BLaER1 (cell line): ENCODE measurements around the gene MAML3.

Source experiments
- H3K27ac ChIP-seq: shearing (Covaris generic); formaldehyde crosslinking; 2 replicates; pipeline ENCODE4 v1.8.1; 2022
- H3K27me3 ChIP-seq: shearing (Covaris generic); formaldehyde crosslinking; 2 replicates; pipeline ENCODE4 v1.8.1; 2022
- H3K36me3 ChIP-seq: shearing (Covaris generic); formaldehyde crosslinking; 2 replicates; pipeline ENCODE4 v1.8.1; 2022
- H3K4me1 ChIP-seq: shearing (Covaris generic); formaldehyde crosslinking; 2 replicates; pipeline ENCODE4 v1.8.1; 2022
- H3K4me2 ChIP-seq: shearing (Covaris generic); formaldehyde crosslinking; 2 replicates; pipeline ENCODE4 v1.8.1; 2022
- H3K4me3 ChIP-seq: shearing (Covaris generic); formaldehyde crosslinking; 2 replicates; pipeline ENCODE4 v1.8.1; 2022
- H3K9ac ChIP-seq: shearing (Covaris generic); formaldehyde crosslinking; 2 replicates; pipeline ENCODE4 v1.8.1; 2022
- H3K9me3 ChIP-seq: shearing (Covaris generic); formaldehyde crosslinking; 2 replicates; pipeline ENCODE4 v1.8.1; 2022
- H4K20me1 ChIP-seq: shearing (Covaris generic); formaldehyde crosslinking; 2 replicates; pipeline ENCODE4 v1.8.1; 2022
- Cebpa-rat ChIP-seq: shearing (Covaris generic); IDR thresholded peaks from 2 replicates; pipeline ENCODE4 v1.8.1; 2022

MAML3 gene

DNA sequence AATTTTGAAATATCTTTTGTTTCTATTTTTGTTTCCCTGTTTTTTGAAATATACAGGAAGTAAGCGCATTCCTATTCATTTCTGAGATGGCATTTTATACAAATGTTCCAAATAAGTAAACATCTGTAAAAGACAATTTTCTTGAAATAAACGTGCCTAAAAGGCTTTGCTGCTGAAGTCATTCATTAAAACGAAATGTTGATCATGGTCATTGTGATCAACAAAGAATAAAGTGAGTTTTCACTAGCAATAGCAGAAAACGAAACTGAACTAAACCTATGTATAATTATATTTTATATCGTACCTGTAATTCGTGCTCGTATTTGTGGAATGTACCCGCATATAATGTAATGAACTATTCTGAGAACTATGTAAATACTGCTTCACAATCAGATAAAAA lies 267.2 kb downstream of the MAML3 start:
- no peaks in the 10 kb centered on the region for H3K4me1 ChIP-seq
- H3K9me3 ChIP-seq = no peaks in the 10 kb centered on the region
- peaks cover 19% of the 10 kb centered on the region; the same call in 1 of the 2 replicates for H4K20me1 ChIP-seq
- H3K36me3 ChIP-seq = peaks cover 36% of the 10 kb centered on the region
- H3K4me2 ChIP-seq = no peak overlapping the region
- TF ChIP-seq Cebpa-rat = no peak
- no peak overlapping the region for H3K27ac ChIP-seq
- H3K9ac ChIP-seq = no peak overlapping the region
- H3K27me3 ChIP-seq = no peaks in the 10 kb centered on the region
- no peak overlapping the region for H3K4me3 ChIP-seq

DNA sequence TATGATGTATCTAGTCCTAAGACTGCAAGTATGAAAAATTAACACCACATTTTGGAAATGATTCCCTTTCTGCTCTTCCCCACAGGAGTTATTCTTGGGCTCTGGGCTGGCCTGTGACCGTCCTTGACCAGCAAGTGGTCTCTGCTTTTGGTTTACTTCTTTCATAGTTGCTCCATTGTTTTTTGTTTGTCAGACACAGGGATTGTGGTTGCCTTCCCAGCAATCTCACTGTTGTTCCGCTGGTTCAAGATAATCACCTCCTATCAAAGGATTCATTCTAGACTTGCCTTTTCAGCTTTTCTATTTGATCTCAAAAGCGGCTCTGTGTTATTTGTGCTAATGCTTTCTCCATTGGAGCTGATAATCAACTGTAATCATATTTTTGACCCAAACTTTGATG lies 269.5 kb downstream of the MAML3 start:
- Histone ChIP-seq H3K4me3 (no peak overlapping the region), H3K4me2 (no peak overlapping the region), H3K9ac (no peak overlapping the region), H3K4me1 (no peaks in the 10 kb centered on the region), H3K27me3 (no peaks in the 10 kb centered on the region), H3K9me3 (no peaks in the 10 kb centered on the region), H3K36me3 (peaks cover 31% of the 10 kb centered on the region), H3K27ac (no peak overlapping the region), H4K20me1 (peaks cover 20% of the 10 kb centered on the region)
- no peak for TF ChIP-seq Cebpa-rat

DNA sequence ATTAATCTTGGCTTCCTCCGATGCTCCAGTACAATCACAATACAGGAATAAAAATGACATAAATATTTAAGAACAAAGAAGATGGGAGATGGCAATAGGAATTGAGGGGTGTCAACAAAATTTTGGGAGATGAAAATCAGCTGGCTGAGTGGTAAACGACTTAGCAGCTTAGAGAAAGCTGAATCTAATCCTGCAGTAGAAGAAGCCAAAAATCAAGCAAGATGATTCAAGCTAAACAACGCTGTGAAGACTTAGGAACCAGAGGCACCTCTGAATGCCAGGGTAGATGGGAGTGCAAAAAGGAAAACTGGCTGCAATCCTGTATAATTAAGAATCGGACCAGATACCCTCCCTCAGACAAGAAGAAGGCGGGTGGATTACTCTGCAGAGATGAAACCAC lies 273.1 kb downstream of the MAML3 start:
- H4K20me1 ChIP-seq = peaks cover 14% of the 10 kb centered on the region
- TF ChIP-seq Cebpa-rat = no peak
- no peaks in the 10 kb centered on the region for H3K9me3 ChIP-seq
- peaks cover 18% of the 10 kb centered on the region; the same call in 1 of the 2 replicates for H3K36me3 ChIP-seq
- H3K4me1 ChIP-seq = no peaks in the 10 kb centered on the region
- H3K4me2 ChIP-seq = no peak overlapping the region
- no peak overlapping the region for H3K4me3 ChIP-seq
- no peak overlapping the region for H3K27ac ChIP-seq
- H3K9ac ChIP-seq = no peak overlapping the region
- no peaks in the 10 kb centered on the region for H3K27me3 ChIP-seq

DNA sequence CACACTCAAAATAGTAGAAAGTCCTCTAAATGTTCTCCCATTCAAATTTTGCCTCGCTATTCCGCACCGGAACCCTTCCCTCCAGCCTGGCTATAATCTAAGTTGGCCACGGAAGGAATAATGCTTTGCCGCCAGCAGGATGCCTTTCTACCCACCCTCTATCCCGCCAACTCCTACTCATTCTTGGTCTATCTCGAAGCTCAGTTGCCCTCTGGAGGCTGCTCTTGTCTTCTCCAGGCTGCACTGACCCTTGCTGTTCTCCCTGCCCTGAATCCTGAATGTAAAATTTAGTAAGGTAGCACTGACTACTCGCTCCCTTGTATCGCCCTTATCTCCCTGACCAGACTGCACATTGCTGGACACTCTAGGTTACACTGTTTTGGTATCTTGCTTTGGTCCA lies 275.9 kb downstream of the MAML3 start:
- TF ChIP-seq Cebpa-rat = no peak
- Histone ChIP-seq H3K9ac (no peak overlapping the region), H3K36me3 (peaks cover 31% of the 10 kb centered on the region), H3K27ac (no peak overlapping the region), H3K27me3 (no peaks in the 10 kb centered on the region), H4K20me1 (peaks cover 14% of the 10 kb centered on the region), H3K4me2 (no peak overlapping the region), H3K9me3 (peaks cover 4% of the 10 kb centered on the region; the same call in 1 of the 2 replicates), H3K4me3 (no peak overlapping the region), H3K4me1 (no peaks in the 10 kb centered on the region)

DNA sequence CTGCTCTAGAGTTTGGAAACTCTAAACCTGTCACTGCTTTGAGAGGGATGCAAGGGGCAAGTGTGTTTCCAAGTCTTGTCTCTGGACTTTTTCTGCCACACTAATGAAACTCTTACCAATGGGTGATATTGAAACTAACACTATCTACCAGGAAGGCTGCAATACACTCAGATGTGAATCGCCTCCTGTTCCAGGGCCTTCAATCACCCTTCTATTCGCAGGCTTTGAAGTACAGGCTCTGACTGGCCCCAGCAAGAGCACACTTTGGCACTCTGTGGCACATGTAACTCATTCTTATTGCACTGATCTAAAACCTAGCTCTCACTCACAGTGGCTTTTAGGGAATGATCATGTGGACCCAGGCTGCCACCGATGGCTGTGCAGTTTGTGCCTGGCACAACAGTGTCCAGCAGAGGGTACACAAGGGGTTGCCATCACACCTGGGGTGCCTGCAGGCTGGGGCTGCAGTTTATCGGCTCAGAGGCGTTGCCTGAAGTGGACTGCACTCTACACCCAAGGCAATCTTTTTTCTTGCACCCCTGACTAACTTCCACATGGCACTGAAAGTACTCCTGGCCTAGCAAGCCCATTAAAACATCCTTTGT lies 277.5 kb downstream of the MAML3 start:
- H3K27me3 ChIP-seq = no peaks in the 10 kb centered on the region
- peaks cover 21% of the 10 kb centered on the region for H3K36me3 ChIP-seq
- no peak overlapping the region for H3K27ac ChIP-seq
- TF ChIP-seq Cebpa-rat = no peak
- H4K20me1 ChIP-seq = peaks cover 14% of the 10 kb centered on the region
- no peak overlapping the region for H3K9ac ChIP-seq
- H3K4me2 ChIP-seq = no peak overlapping the region
- H3K9me3 ChIP-seq = peaks cover 4% of the 10 kb centered on the region; the same call in 1 of the 2 replicates
- H3K4me1 ChIP-seq = no peaks in the 10 kb centered on the region
- no peak overlapping the region for H3K4me3 ChIP-seq

DNA sequence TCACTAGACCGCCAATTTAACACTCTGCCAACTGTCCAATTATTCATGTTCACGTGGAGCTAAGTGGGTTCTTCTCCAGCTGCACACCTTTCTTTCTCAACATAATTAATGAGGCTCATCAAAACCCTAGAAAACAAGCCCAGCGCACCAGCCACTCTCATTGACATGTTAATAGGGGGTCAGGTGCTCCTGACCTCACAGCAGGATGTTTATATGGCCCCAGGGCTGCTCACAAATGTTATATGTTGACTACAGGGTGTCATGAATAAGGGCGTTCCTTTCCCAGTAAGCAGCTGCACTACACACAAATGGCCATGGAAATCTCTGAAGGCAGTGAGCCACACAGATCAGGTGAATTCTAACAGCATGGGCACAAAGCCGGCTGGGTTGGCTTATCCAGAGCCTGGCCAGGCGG lies 278.6 kb downstream of the MAML3 start:
- Histone ChIP-seq H3K4me3 (no peak overlapping the region), H4K20me1 (peaks cover 6% of the 10 kb centered on the region), H3K27ac (no peak overlapping the region), H3K4me1 (no peaks in the 10 kb centered on the region), H3K27me3 (no peaks in the 10 kb centered on the region), H3K9ac (no peak overlapping the region), H3K4me2 (no peak overlapping the region), H3K9me3 (peaks cover 4% of the 10 kb centered on the region; the same call in 1 of the 2 replicates), H3K36me3 (peaks cover 14% of the 10 kb centered on the region)
- no peak for TF ChIP-seq Cebpa-rat

DNA sequence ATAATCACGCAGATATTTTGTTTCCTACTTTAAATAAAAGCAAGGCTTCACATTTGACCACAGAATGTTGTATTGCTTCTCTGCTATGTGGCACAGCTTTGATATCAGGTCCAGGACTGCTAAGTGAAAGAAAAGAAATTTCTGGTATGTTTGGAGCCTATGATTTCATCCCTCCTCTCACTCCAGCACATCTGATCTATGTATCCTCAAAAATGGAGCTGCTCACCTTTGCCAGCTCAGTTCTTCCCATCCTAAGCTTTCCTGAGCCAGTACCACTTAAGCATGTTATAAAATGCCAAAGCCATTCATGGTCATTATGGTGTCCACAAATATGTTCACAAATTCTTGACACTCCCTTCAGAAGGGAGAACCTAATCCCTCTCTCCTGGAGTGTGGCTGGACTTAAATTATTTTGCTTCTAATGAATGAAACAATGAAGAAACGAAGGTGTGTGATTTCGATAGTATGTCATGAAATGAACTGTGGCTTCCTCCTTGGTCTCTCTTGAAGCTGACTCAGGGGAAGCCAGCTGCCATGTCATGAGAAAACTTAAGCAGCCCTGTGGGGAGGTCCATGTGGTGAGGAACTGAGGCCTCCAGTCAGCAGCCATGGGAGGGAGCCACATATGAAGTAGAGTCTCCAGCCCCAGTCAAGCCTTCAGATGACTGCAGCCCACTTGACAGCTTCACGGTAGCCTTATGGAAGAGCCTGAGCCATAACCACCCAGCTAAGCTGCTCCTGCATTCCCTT lies 280.7 kb downstream of the MAML3 start:
- Histone ChIP-seq H4K20me1 (peaks cover 6% of the 10 kb centered on the region), H3K9me3 (peaks cover 4% of the 10 kb centered on the region; the same call in 1 of the 2 replicates), H3K36me3 (peaks cover 14% of the 10 kb centered on the region), H3K27ac (no peak overlapping the region), H3K27me3 (no peaks in the 10 kb centered on the region), H3K9ac (no peak overlapping the region), H3K4me1 (no peaks in the 10 kb centered on the region), H3K4me2 (no peak overlapping the region), H3K4me3 (no peak overlapping the region)
- TF ChIP-seq Cebpa-rat = no peak

DNA sequence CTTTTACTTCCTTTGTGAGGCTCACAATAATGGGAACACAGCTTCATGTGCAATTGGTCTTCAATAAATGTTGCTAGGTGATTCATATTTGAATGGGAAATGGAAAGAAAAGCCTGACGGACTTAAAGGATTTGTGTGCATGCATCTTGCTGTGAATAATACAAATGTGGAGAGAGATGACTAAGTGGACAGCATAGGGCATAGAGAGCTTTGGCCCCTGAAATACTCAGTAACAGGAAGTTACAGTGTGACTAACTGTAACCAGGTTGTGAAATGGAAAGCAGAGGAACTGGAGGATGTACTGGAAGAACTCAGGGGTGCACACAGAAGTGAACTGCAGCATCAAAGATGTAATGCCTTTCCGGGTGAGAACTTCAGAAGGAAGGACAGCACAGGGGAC lies 281.7 kb downstream of the MAML3 start:
- no peak overlapping the region for H3K27ac ChIP-seq
- H3K9ac ChIP-seq = no peak overlapping the region
- H4K20me1 ChIP-seq = peaks cover 6% of the 10 kb centered on the region
- peaks cover 4% of the 10 kb centered on the region; the same call in 1 of the 2 replicates for H3K9me3 ChIP-seq
- no peaks in the 10 kb centered on the region for H3K27me3 ChIP-seq
- H3K4me2 ChIP-seq = no peak overlapping the region
- H3K4me1 ChIP-seq = no peaks in the 10 kb centered on the region
- TF ChIP-seq Cebpa-rat = no peak
- H3K4me3 ChIP-seq = no peak overlapping the region
- peaks cover 14% of the 10 kb centered on the region for H3K36me3 ChIP-seq

DNA sequence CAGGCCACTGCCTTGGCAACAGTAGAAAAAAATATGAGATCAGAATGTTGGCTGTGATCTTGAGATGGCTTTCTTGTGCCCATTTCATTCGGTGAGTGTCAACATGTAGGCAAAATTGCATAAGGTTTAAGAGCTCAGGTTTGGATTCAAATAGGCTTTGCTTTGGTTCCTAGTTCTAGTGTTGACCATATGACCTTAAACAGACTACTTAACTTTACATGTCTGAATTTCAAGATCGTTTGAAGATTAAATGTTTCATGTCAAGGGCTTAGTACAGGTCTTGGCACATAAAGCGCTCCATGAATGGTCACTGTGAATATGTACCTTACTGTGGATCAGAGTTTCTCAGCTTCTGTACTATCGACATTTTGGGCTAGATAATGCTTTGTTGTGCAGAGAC lies 284.2 kb downstream of the MAML3 start:
- Histone ChIP-seq H4K20me1 (no peaks in the 10 kb centered on the region), H3K9me3 (peaks cover 4% of the 10 kb centered on the region; the same call in 1 of the 2 replicates), H3K27me3 (no peaks in the 10 kb centered on the region), H3K4me3 (no peak overlapping the region), H3K27ac (no peak overlapping the region), H3K9ac (no peak overlapping the region), H3K4me1 (no peaks in the 10 kb centered on the region), H3K4me2 (no peak overlapping the region), H3K36me3 (peaks cover 7% of the 10 kb centered on the region)
- no peak for TF ChIP-seq Cebpa-rat

DNA sequence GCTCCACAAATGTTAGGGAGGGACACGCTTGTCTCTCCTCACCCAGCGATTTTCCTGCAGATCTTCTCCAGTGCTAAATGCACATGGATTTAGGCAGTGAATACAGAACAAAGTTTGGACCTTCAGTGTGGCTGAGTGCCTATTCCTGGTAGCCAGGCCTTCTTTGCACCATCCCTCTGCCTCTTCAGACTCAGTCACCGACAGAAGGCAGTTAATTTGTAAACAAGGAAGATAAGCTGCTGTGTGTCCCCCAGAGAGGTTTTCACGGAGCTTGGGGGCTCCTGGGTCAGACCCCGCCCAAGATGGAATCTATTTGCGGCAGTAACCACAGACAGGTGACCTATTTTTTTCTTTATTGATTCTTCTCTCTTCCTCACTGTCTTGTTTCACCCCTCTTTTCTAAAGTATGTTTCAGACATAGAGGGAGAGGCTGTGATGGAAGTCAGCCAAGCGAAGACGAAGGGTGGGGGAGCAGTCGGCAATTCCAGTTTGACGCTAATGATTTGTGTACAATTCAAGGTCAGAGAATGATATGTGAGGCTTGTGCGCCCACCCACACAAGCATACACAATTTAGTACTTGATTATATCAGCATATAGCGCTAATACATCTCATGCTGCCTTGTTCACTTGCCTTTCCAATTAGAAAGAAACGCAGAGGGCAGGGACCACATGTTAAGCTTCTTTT lies 287.6 kb downstream of the MAML3 start:
- Histone ChIP-seq H3K36me3 (no peaks in the 10 kb centered on the region; the same call in 1 of the 2 replicates), H3K9me3 (no peaks in the 10 kb centered on the region), H3K4me3 (no peak overlapping the region), H4K20me1 (no peaks in the 10 kb centered on the region), H3K4me2 (no peak overlapping the region), H3K27ac (no peak overlapping the region), H3K9ac (no peak overlapping the region), H3K4me1 (no peaks in the 10 kb centered on the region), H3K27me3 (no peaks in the 10 kb centered on the region)
- TF ChIP-seq Cebpa-rat = no peak
